ENCODE measurements around the gene CTSF.

The CTSF gene

GRCh38 chr11:66539170-66539869, 29.1 kb downstream of the CTSF start:
- no peak for DNase-seq (ENCODE audit: low read depth in 2 of 2)

- DNase-seq (ENCODE audit: low read depth in 2 of 2): no peak
Measured at GRCh38 chr11:66532784-66533183, 35.6 kb downstream of the CTSF start.

- DNase-seq (ENCODE audit: low read depth in 2 of 2): no peak
Measured at GRCh38 chr11:66531841-66532240, 36.6 kb downstream of the CTSF start.

DNA sequence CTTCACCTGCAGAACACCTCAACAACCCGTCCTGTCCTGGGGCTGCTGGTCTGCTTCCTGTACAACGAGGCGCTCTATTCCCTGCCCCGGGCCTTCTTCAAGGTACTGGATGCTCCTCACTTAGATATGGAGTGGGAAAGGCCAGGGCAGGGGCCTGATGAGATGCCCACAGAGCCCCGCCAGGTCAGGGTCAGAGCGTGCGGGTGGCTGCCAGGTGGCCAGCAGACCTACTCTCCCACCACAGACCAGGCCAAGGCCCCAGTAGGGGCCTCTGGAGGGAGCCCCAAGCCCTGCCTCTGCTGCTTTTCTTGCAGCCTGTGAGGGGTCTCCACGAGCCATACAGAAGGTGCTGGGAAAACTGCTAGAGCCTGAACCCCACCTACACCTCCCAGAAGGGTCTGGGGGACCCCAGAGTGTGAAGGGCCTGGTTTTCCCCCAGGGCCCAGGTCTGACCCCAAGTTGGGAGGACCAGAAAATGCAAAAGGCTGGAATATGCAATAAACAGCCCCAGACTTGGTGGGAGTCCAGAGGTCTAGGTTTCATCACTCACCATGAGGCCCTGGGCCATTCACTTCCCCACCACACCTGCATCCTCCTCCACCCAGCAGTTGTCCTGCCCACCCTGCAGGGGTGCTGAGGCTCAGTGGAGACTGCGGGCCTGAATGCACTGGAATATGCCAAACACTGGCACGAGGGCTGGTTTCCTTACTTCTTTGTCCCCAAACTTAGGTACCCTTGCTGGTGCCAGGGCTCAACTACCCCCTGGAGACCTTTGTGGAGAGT, 37.3 kb downstream of the CTSF start:
- DNase-seq (ENCODE audit: low read depth in 2 of 2): no peak

- DNase-seq (ENCODE audit: low read depth in 2 of 2): no peak
Measured at GRCh38 chr11:66529655-66530054, 38.8 kb downstream of the CTSF start.

DNA sequence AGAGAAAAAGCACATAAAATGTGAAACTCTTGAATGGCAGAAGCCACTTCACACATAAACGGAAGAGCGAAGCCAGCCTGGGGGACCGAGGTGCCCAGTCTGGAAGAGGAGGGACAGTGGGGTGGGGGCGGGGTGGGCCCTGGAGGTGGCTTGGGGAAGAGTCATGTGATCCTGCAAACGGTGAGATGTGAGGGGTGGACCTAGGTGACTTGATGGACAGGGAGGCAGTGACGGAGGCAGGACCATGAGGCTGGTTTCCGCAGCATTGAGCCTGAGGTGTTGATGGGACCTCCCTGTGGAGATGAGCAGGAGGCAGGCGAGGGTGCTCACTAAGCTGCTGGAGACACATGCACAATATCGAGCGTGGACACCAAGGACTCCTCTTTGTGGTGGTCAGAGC, 39.3 kb downstream of the CTSF start:
- no peak for DNase-seq (ENCODE audit: low read depth in 2 of 2)

GRCh38 chr11:66524304-66525040, 43.9 kb downstream of the CTSF start:
- DNase-seq (ENCODE audit: low read depth in 2 of 2): no peak

- no peak for DNase-seq (ENCODE audit: low read depth in 2 of 2)
Measured at GRCh38 chr11:66523611-66524010, 44.8 kb downstream of the CTSF start.

All from stimulated activated CD8-positive, alpha-beta memory T cell treated with anti-CD3 and anti-CD28 coated beads, Interleukin-15, amount 100 ng/mL, for 48 hours (primary cell).